ENCODE measurements around the gene DOK7. TPM values are rescaled to one million over a fixed set of nuclear protein-coding genes. Genes with fewer than 3 reads are reported as not detected.

Gene DOK7
- total and polyA plus RNA-seq, 2 donors, result 0.33 to 1.8 TPM

DNA sequence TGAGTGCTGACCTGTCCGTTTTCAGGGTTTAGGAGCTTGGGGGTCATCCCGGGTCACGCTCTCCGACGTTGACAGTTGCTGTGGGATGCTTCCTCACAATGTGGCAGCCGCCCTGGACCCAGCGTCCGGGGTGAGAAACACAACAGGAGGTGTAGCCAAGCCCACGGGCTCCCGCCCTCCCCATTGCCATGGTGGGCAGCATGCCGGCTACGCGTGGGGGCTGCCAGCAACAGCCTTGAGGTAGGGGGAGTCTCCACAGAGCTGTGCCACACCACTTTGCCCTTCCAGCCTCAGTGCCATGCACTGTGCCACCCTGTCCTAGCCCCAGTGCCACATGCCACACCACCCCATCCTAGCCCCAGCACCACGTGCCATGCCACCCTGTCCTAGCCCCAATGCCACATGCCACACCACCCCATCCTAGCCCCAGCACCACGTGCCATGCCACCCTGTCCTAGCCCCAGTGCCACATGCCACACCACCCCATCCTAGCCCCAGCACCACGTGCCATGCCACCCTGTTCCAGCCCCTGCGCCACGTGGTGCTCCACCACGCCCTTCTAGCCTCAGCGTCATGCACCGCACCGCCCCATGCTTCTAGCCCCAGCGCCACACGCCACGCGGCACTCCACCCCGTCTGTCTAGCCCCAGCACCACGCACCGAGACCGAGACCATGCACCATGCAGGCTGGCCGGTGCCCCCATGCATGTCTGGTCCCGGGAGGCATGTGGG, 29.8 kb upstream of the DOK7 start:
- H3K27me3 ChIP-seq (ENCODE audit: control insufficient read depth in 2 of 2, insufficient read depth in 1 of 2, low read length in 1 of 2), result no peaks in the 10 kb centered on the region
- DNase-seq (ENCODE audit: low read depth in 6 of 9, low spot score in 9 of 9), result no peak
- no peak overlapping the region for H3K4me3 ChIP-seq (ENCODE audit: low read length in 2 of 2)
- H3K27ac ChIP-seq (ENCODE audit: low read depth in 1 of 2, low read length in 1 of 2), result no peak overlapping the region
- H3K36me3 ChIP-seq (ENCODE audit: control insufficient read depth in 2 of 2, insufficient read depth in 2 of 2, low read length in 1 of 2), result peaks cover 0 to 3% of the 10 kb centered on the region in 2 donors
- 96% methylated on average over 32 of the region's 32 CpGs for WGBS
- H3K9me3 ChIP-seq (ENCODE audit: control insufficient read depth in 2 of 2, insufficient read depth in 1 of 2, low read length in 1 of 2), result no peaks in the 10 kb centered on the region
- H3K4me1 ChIP-seq (ENCODE audit: control insufficient read depth in 2 of 2, insufficient read depth in 2 of 2, low read length in 2 of 2), result peaks cover 0 to 6% of the 10 kb centered on the region in 2 donors

GRCh38 chr4:3434881-3435685, 28.0 kb upstream of the DOK7 start:
- Histone ChIP-seq H3K9me3 (ENCODE audit: control insufficient read depth in 2 of 2, insufficient read depth in 1 of 2, low read length in 1 of 2) (no peaks in the 10 kb centered on the region), H3K4me3 (ENCODE audit: low read length in 2 of 2) (no peak overlapping the region), H3K27me3 (ENCODE audit: control insufficient read depth in 2 of 2, insufficient read depth in 1 of 2, low read length in 1 of 2) (no peaks in the 10 kb centered on the region), H3K27ac (ENCODE audit: low read depth in 1 of 2, low read length in 1 of 2) (no peak overlapping the region), H3K4me1 (ENCODE audit: control insufficient read depth in 2 of 2, insufficient read depth in 2 of 2, low read length in 2 of 2) (peaks cover 0 to 6% of the 10 kb centered on the region in 2 donors), H3K36me3 (ENCODE audit: control insufficient read depth in 2 of 2, insufficient read depth in 2 of 2, low read length in 1 of 2) (peaks cover 0 to 3% of the 10 kb centered on the region in 2 donors)
- WGBS, result 90% methylated on average over 16 of the region's 16 CpGs
- DNase-seq (ENCODE audit: low read depth in 6 of 9, low spot score in 9 of 9), result no peak

DNA sequence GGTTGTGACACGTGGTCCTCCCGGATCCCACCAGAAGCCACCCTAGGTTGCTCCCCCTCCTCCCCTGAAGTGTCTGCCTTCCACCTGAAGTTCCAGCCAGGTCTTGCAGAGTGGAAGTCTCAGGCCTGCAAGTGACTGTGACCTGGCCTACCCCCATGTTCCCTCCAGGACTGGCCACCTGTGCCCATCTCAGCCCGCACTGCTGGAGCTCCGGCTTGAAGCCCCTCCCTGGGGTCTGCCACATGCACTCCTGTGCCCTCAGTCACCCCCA, 27.5 kb upstream of the DOK7 start:
- 95% methylated on average over 4 of the region's 4 CpGs for WGBS
- Histone ChIP-seq H3K36me3 (ENCODE audit: control insufficient read depth in 2 of 2, insufficient read depth in 2 of 2, low read length in 1 of 2) (peaks cover 0 to 3% of the 10 kb centered on the region in 2 donors), H3K4me3 (ENCODE audit: low read length in 2 of 2) (no peak overlapping the region), H3K27me3 (ENCODE audit: control insufficient read depth in 2 of 2, insufficient read depth in 1 of 2, low read length in 1 of 2) (no peaks in the 10 kb centered on the region), H3K4me1 (ENCODE audit: control insufficient read depth in 2 of 2, insufficient read depth in 2 of 2, low read length in 2 of 2) (peaks cover 0 to 2% of the 10 kb centered on the region in 2 donors), H3K27ac (ENCODE audit: low read depth in 1 of 2, low read length in 1 of 2) (no peak overlapping the region), H3K9me3 (ENCODE audit: control insufficient read depth in 2 of 2, insufficient read depth in 1 of 2, low read length in 1 of 2) (no peaks in the 10 kb centered on the region)
- DNase-seq (ENCODE audit: low read depth in 6 of 9, low spot score in 9 of 9), result no peak

DNA sequence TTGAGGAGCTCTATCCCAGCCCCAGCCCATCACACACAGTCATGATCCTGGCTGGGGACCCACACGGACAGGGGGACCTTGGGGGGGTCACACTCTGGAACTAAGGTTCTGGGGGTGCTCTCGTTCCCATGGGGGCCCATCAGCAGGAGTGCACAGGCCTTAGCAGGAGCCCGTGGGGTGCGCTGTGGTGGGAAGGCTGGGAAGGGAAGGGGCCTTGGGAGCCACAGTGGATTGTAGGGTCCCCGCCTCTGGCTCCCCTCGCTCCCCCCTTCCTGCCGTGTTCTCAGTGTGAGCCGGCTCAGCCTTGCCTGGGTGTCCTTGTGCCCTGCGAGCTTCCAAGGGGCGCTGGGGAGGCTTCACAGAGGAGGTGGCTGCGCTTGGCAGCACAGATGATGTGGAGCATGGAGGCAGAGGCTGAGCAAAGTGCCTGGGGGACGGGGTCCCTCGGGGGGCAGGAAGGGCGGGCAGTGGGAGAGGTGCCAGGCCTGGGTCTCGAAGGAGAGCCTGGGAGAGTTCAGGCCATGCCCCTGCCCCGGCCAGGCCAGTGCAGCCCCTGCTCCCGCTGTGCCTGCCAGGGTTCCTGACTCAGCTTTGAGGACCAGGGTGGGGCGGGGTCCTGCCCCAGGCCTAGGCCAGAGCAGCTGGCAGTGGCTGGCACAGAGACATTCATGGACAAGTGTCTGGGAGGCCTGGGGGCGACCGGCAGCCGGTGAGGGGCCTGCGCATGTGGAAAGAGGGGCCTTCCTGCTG, 26.9 kb upstream of the DOK7 start:
- H3K9me3 ChIP-seq (ENCODE audit: control insufficient read depth in 2 of 2, insufficient read depth in 1 of 2, low read length in 1 of 2), result no peaks in the 10 kb centered on the region
- H3K27me3 ChIP-seq (ENCODE audit: control insufficient read depth in 2 of 2, insufficient read depth in 1 of 2, low read length in 1 of 2), result no peaks in the 10 kb centered on the region
- H3K4me1 ChIP-seq (ENCODE audit: control insufficient read depth in 2 of 2, insufficient read depth in 2 of 2, low read length in 2 of 2), result peaks cover 0 to 2% of the 10 kb centered on the region in 2 donors
- H3K27ac ChIP-seq (ENCODE audit: low read depth in 1 of 2, low read length in 1 of 2), result no peak overlapping the region
- peaks cover 0 to 3% of the 10 kb centered on the region in 2 donors for H3K36me3 ChIP-seq (ENCODE audit: control insufficient read depth in 2 of 2, insufficient read depth in 2 of 2, low read length in 1 of 2)
- no peak for DNase-seq (ENCODE audit: low read depth in 6 of 9, low spot score in 9 of 9)
- WGBS, result 93% methylated on average over 22 of the region's 22 CpGs
- no peak overlapping the region for H3K4me3 ChIP-seq (ENCODE audit: low read length in 2 of 2)

DNA sequence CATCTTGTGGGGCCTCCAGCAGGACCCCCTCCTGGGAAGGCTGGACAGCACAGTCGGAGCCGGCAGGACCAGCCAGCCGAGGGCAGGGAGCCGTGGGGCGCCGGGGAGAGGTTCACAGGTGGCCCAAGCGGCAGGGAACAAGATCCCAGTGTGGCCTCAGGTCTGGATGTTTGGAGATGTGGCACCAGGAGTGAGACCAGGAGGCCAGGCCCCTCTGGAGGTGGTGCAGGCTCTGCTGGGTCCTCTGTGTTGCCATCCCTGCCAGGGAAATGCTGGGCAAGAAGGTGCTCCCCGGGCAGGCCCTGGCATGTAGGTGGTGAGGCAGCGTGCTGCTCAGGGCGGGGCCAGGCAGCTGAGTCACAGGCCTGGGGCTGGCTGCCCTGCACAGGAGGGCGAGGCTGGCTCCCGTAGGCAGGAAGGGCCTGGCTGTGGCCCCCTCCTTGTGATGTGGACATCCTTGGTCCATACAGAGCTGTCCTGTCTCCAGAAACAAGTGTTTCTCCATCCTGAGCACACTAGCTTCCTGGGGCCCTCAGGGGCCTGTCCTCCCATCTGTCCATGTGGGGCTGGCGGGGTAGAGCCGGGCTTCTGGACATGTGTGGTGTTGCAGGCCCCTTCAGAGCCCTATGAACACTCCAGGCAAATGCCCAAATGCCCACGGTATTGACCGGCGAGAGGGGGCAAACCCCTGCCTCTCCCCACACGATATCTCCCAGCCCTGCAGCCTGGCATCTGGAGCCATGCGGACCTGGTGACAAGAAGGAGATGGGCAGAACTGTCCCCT, 26.1 kb upstream of the DOK7 start:
- WGBS, result 94% methylated on average over 19 of the region's 19 CpGs
- Histone ChIP-seq H3K36me3 (ENCODE audit: control insufficient read depth in 2 of 2, insufficient read depth in 2 of 2, low read length in 1 of 2) (peaks cover 0 to 3% of the 10 kb centered on the region in 2 donors), H3K27ac (ENCODE audit: low read depth in 1 of 2, low read length in 1 of 2) (no peak overlapping the region), H3K9me3 (ENCODE audit: control insufficient read depth in 2 of 2, insufficient read depth in 1 of 2, low read length in 1 of 2) (no peaks in the 10 kb centered on the region), H3K4me3 (ENCODE audit: low read length in 2 of 2) (no peak overlapping the region), H3K4me1 (ENCODE audit: control insufficient read depth in 2 of 2, insufficient read depth in 2 of 2, low read length in 2 of 2) (peaks cover 0 to 2% of the 10 kb centered on the region in 2 donors), H3K27me3 (ENCODE audit: control insufficient read depth in 2 of 2, insufficient read depth in 1 of 2, low read length in 1 of 2) (no peaks in the 10 kb centered on the region)
- no peak for DNase-seq (ENCODE audit: low read depth in 6 of 9, low spot score in 9 of 9)

- Histone ChIP-seq H3K9me3 (ENCODE audit: control insufficient read depth in 2 of 2, insufficient read depth in 1 of 2, low read length in 1 of 2) (no peaks in the 10 kb centered on the region), H3K27me3 (ENCODE audit: control insufficient read depth in 2 of 2, insufficient read depth in 1 of 2, low read length in 1 of 2) (no peaks in the 10 kb centered on the region), H3K27ac (ENCODE audit: low read depth in 1 of 2, low read length in 1 of 2) (no peak overlapping the region), H3K4me3 (ENCODE audit: low read length in 2 of 2) (no peak overlapping the region), H3K4me1 (ENCODE audit: control insufficient read depth in 2 of 2, insufficient read depth in 2 of 2, low read length in 2 of 2) (peaks cover 0 to 2% of the 10 kb centered on the region in 2 donors), H3K36me3 (ENCODE audit: control insufficient read depth in 2 of 2, insufficient read depth in 2 of 2, low read length in 1 of 2) (peaks cover 0 to 3% of the 10 kb centered on the region in 2 donors)
- no peak for DNase-seq (ENCODE audit: low read depth in 6 of 9, low spot score in 9 of 9)
- 96% methylated on average over 9 of the region's 9 CpGs for WGBS
These were observed 25.5 kb upstream of the DOK7 start for GRCh38 chr4:3437582-3437936.

DNA sequence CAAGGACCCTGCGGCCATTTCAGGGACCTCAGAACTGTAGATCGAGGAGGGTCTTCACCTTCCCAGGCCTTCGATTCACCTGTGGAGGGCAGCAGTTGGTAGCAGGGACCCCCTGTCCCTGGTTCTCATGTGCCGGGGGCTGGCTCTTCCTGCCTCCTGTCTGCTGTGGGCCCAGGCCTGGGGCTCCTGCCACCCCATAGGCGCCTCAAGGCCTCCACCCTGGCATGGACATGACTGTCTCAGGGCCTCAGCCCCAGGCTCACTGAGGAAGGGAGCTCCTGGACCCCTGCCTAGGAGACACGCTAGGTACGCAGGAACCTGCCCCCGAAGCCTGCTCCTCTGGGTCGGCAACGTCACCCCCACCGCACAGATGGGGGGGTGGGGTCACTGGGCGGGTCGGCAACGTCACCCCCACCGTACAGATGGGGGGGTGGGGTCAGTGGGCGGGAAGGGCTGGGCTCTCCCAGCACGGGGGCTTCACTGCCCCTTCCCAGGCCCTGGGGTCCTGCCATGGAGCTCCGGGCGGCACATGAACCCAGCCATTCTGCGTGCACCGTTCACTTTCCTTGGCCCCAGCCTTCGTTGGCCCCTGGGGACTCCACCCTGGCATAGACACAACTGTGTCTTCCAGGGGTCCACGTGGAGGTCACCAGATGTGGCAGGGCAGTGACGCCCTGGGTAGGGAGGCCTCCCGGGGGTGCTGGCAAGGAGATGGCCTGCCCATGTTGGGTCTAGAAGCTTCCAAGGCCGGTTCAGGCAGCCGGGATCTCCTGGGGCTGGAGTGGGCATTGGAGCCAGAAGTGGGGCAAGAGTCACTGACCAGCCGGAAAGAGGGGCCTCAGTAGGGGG, 24.9 kb upstream of the DOK7 start:
- H3K4me1 ChIP-seq (ENCODE audit: control insufficient read depth in 2 of 2, insufficient read depth in 2 of 2, low read length in 2 of 2), result peaks cover 0 to 2% of the 10 kb centered on the region in 2 donors
- H3K4me3 ChIP-seq (ENCODE audit: low read length in 2 of 2), result no peak overlapping the region
- no peaks in the 10 kb centered on the region for H3K27me3 ChIP-seq (ENCODE audit: control insufficient read depth in 2 of 2, insufficient read depth in 1 of 2, low read length in 1 of 2)
- H3K9me3 ChIP-seq (ENCODE audit: control insufficient read depth in 2 of 2, insufficient read depth in 1 of 2, low read length in 1 of 2), result no peaks in the 10 kb centered on the region
- WGBS, result 93% methylated on average over 28 of the region's 28 CpGs
- no peak for DNase-seq (ENCODE audit: low read depth in 6 of 9, low spot score in 9 of 9)
- H3K36me3 ChIP-seq (ENCODE audit: control insufficient read depth in 2 of 2, insufficient read depth in 2 of 2, low read length in 1 of 2), result no peaks in the 10 kb centered on the region
- H3K27ac ChIP-seq (ENCODE audit: low read depth in 1 of 2, low read length in 1 of 2), result no peak overlapping the region

- Histone ChIP-seq H3K27ac (ENCODE audit: low read depth in 1 of 2, low read length in 1 of 2) (no peak overlapping the region), H3K4me1 (ENCODE audit: control insufficient read depth in 2 of 2, insufficient read depth in 2 of 2, low read length in 2 of 2) (peaks cover 0 to 2% of the 10 kb centered on the region in 2 donors), H3K36me3 (ENCODE audit: control insufficient read depth in 2 of 2, insufficient read depth in 2 of 2, low read length in 1 of 2) (no peaks in the 10 kb centered on the region), H3K27me3 (ENCODE audit: control insufficient read depth in 2 of 2, insufficient read depth in 1 of 2, low read length in 1 of 2) (no peaks in the 10 kb centered on the region), H3K4me3 (ENCODE audit: low read length in 2 of 2) (no peak overlapping the region), H3K9me3 (ENCODE audit: control insufficient read depth in 2 of 2, insufficient read depth in 1 of 2, low read length in 1 of 2) (no peaks in the 10 kb centered on the region)
- 90% methylated on average over 10 of the region's 10 CpGs for WGBS
- DNase-seq (ENCODE audit: low read depth in 6 of 9, low spot score in 9 of 9), result no peak
These were observed 24.3 kb upstream of the DOK7 start for GRCh38 chr4:3438847-3439180.

All from thymus (tissue), 11 donors.